SK-N-SH treated with all-trans-retinoic acid at 6 μM for 48 hours (cell line): ENCODE results near the gene TAF3.

Source experiments
- ATAC-seq: fragments of 200-7000 bp; cut with Tn5 transposase; 3 replicates; pipeline ENCODE4 v1.9.1; 2020; ENCODE audit warnings: mild to moderate bottlenecking, moderate library complexity
- ARNTL ChIP-seq: fragments of 450-650 bp; formaldehyde crosslinking; IDR thresholded peaks from 2 replicates; pipeline ENCODE4 v1.5.0; 2020; ENCODE audit warnings: low read depth, mild to moderate bottlenecking, moderate library complexity, borderline replicate concordance
- BACH2 ChIP-seq: fragments of 250-450 bp; sonication (Bioruptor Pico); IDR thresholded peaks from 2 replicates; pipeline ENCODE4 v1.9.0; 2021; ENCODE audit warnings: mild to moderate bottlenecking, borderline replicate concordance
- CREB5 ChIP-seq: fragments of 250-450 bp; sonication (Bioruptor Pico); IDR thresholded peaks from 2 replicates; pipeline ENCODE4 v1.5.1; 2020; ENCODE audit warnings: low read depth, mild to moderate bottlenecking, moderate library complexity
- CSDC2 ChIP-seq: fragments of 250-450 bp; sonication (Bioruptor Pico); IDR thresholded peaks from 2 replicates; pipeline ENCODE4 v1.5.0; 2020; ENCODE audit warnings: mild to moderate bottlenecking, moderate library complexity
- ESRRG ChIP-seq: fragments of 250-450 bp; sonication (Bioruptor Pico); IDR thresholded peaks from 2 replicates; pipeline ENCODE4 v1.6.1; 2021; ENCODE audit warnings: mild to moderate bottlenecking
- GLIS3 ChIP-seq: fragments of 250-450 bp; sonication (Bioruptor Pico); IDR thresholded peaks from 2 replicates; pipeline ENCODE4 v1.5.0; 2020; ENCODE audit warnings: mild to moderate bottlenecking, moderate library complexity
- ISL1 ChIP-seq: fragments of 250-450 bp; sonication (Bioruptor Pico); IDR thresholded peaks from 2 replicates; pipeline ENCODE4 v2.1.2; 2022; ENCODE audit warnings: mild to moderate bottlenecking, moderate library complexity
- OSR1 ChIP-seq: fragments of 250-450 bp; sonication (Bioruptor Pico); IDR thresholded peaks from 2 replicates; pipeline ENCODE4 v1.8.0; 2022; ENCODE audit warnings: moderate library complexity, mild to moderate bottlenecking, inconsistent platforms
- PATZ1 ChIP-seq: fragments of 250-450 bp; sonication (Bioruptor Pico); IDR thresholded peaks from 2 replicates; pipeline ENCODE4 v1.8.0; 2020; ENCODE audit warnings: mild to moderate bottlenecking, moderate library complexity, borderline replicate concordance
- POU6F1 ChIP-seq: fragments of 250-450 bp; sonication (Bioruptor Pico); IDR thresholded peaks from 2 replicates; pipeline ENCODE4 v1.8.0; 2021; ENCODE audit warnings: low read depth, mild to moderate bottlenecking, moderate library complexity, borderline replicate concordance
- PPARA ChIP-seq: fragments of 250-450 bp; sonication (Bioruptor Pico); IDR thresholded peaks from 2 replicates; pipeline ENCODE4 v1.5.0; 2020; ENCODE audit warnings: mild to moderate bottlenecking, borderline replicate concordance
- RARB ChIP-seq: fragments of 250-450 bp; sonication (Bioruptor Pico); IDR thresholded peaks from 2 replicates; pipeline ENCODE4 v1.8.0; 2021; ENCODE audit warnings: mild to moderate bottlenecking, moderate library complexity
- SNAI2 ChIP-seq: fragments of 250-450 bp; sonication (Bioruptor Pico); IDR thresholded peaks from 2 replicates; pipeline ENCODE4 v1.5.0; 2020; ENCODE audit warnings: mild to moderate bottlenecking, moderate library complexity
- TCF4 ChIP-seq: fragments of 250-450 bp; sonication (Bioruptor Pico); IDR thresholded peaks from 2 replicates; pipeline ENCODE4 v1.8.0; 2021; ENCODE audit warnings: mild to moderate bottlenecking, moderate library complexity, borderline replicate concordance
- TOX ChIP-seq: fragments of 250-450 bp; sonication (Bioruptor Pico); IDR thresholded peaks from 2 replicates; pipeline ENCODE4 v1.8.0; 2021; ENCODE audit warnings: mild to moderate bottlenecking, moderate library complexity, borderline replicate concordance
- TSHZ2 ChIP-seq: fragments of 250-450 bp; sonication (Bioruptor Pico); IDR thresholded peaks from 2 replicates; pipeline ENCODE4 v1.5.0; 2020; ENCODE audit warnings: mild to moderate bottlenecking, moderate library complexity
- ZC3H10 ChIP-seq: fragments of 250-450 bp; sonication (Bioruptor Pico); IDR thresholded peaks from 2 replicates; pipeline ENCODE4 v1.5.1; 2021; ENCODE audit warnings: mild to moderate bottlenecking, moderate library complexity
- ZFP3 ChIP-seq: fragments of 250-450 bp; sonication (Bioruptor Pico); IDR thresholded peaks from 2 replicates; pipeline ENCODE4 v1.5.0; 2020; ENCODE audit warnings: mild to moderate bottlenecking, moderate library complexity
- ZFP30 ChIP-seq: fragments of 450-650 bp; formaldehyde crosslinking; IDR thresholded peaks from 2 replicates; pipeline ENCODE4 v1.5.0; 2022; ENCODE audit warnings: mild to moderate bottlenecking, moderate library complexity
- ZNF565 ChIP-seq: fragments of 450-650 bp; formaldehyde crosslinking; conservative IDR thresholded peaks from 2 replicates; pipeline ENCODE4 v1.5.0; 2020; ENCODE audit warnings: low read depth, mild to moderate bottlenecking, moderate library complexity
- ZNF70 ChIP-seq: fragments of 450-650 bp; formaldehyde crosslinking; IDR thresholded peaks from 2 replicates; pipeline ENCODE4 v1.5.0; 2020; ENCODE audit warnings: mild to moderate bottlenecking, moderate library complexity
- ZNF8 ChIP-seq: fragments of 450-650 bp; formaldehyde crosslinking; IDR thresholded peaks from 2 replicates; pipeline ENCODE4 v1.5.0; 2020; ENCODE audit warnings: mild to moderate bottlenecking, moderate library complexity

The TAF3 gene

GRCh38 chr10:8034466-8035005 lies 216.2 kb downstream of the TAF3 start (continued):
- TF ChIP-seq ZNF565 (CRISPR knock-in tag) = no peak
- TF ChIP-seq OSR1 = no peak
- TF ChIP-seq BACH2 (CRISPR knock-in tag) = no peak

GRCh38 chr10:8035006-8035640 lies 216.8 kb downstream of the TAF3 start:
- TF ChIP-seq ESRRG (CRISPR knock-in tag) (no peak), OSR1 (no peak), TCF4 (CRISPR knock-in tag) (no peak), ZFP30 (no peak), CSDC2 (CRISPR knock-in tag) (no peak), ZNF8 (no peak), SNAI2 (CRISPR knock-in tag) (no peak), CREB5 (CRISPR knock-in tag) (no peak), ZFP3 (CRISPR knock-in tag) (no peak), PATZ1 (CRISPR knock-in tag) (no peak), TSHZ2 (no peak)
- no peak for ATAC-seq

- TF ChIP-seq PPARA (CRISPR knock-in tag) (no peak), OSR1 (no peak), TSHZ2 (no peak), CREB5 (CRISPR knock-in tag) (no peak), GLIS3 (CRISPR knock-in tag) (no peak), ZNF70 (CRISPR knock-in tag) (no peak), POU6F1 (no peak), TCF4 (CRISPR knock-in tag) (no peak), ZFP3 (CRISPR knock-in tag) (no peak), ZC3H10 (CRISPR knock-in tag) (no peak), RARB (CRISPR knock-in tag) (no peak), ISL1 (no peak), ARNTL (no peak), ZFP30 (no peak), TOX (no peak), BACH2 (CRISPR knock-in tag) (no peak), ZNF565 (CRISPR knock-in tag) (no peak)
- TF ChIP-seq, all 23 proteins: peak for 0
- ATAC-seq = no peak
Observed at GRCh38 chr10:8035641-8036470, 217.6 kb downstream of the TAF3 start.
